SU-DHL-6 (cell line): Measurements from ENCODE around the gene PDE2A.

Experiments
- EZH2phosphoT487 ChIP-seq: fragments of 200-600 bp; sonication (generic), shearing (Covaris generic); conservative IDR thresholded peaks from 2 replicates; pipeline ENCODE4 v1.6.1; 2018; ENCODE audit warnings: mild to moderate bottlenecking, antibody characterized with exemption, low read length, moderate library complexity, mixed read lengths
- TF ChIP-seq, protein P1 (sequence below): fragments of 200-600 bp; sonication (generic); IDR thresholded peaks from one replicate; pipeline ENCODE4 v1.5.1; 2017; ENCODE audit warnings: antibody characterized with exemption, mild to moderate bottlenecking, low read length, moderate library complexity; ENCODE audit not compliant: insufficient read depth, poor library complexity, severe bottlenecking

GRCh38 chr11:72678524-72678923 lies 4.3 kb upstream of the PDE2A start:
- TF ChIP-seq, protein P1, sequence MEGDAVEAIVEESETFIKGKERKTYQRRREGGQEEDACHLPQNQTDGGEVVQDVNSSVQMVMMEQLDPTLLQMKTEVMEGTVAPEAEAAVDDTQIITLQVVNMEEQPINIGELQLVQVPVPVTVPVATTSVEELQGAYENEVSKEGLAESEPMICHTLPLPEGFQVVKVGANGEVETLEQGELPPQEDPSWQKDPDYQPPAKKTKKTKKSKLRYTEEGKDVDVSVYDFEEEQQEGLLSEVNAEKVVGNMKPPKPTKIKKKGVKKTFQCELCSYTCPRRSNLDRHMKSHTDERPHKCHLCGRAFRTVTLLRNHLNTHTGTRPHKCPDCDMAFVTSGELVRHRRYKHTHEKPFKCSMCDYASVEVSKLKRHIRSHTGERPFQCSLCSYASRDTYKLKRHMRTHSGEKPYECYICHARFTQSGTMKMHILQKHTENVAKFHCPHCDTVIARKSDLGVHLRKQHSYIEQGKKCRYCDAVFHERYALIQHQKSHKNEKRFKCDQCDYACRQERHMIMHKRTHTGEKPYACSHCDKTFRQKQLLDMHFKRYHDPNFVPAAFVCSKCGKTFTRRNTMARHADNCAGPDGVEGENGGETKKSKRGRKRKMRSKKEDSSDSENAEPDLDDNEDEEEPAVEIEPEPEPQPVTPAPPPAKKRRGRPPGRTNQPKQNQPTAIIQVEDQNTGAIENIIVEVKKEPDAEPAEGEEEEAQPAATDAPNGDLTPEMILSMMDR: no peak
- no peak for TF ChIP-seq EZH2phosphoT487
